HG02870 (cell line): ENCODE measurements around the gene TMEM109.

Experiments
- ATAC-seq: cut with Tn5 transposase; IDR thresholded peaks from one replicate; pipeline ENCODE4 v1.9.1; 2021; ENCODE audit warnings: mild to moderate bottlenecking, moderate library complexity; ENCODE audit not compliant: unreplicated experiment

TMEM109 gene

GRCh38 chr11:60924906-60925853, 11.2 kb downstream of the TMEM109 start:
- no peak for ATAC-seq

- ATAC-seq, result no peak
These were observed 11.9 kb downstream of the TMEM109 start for GRCh38 chr11:60925868-60926267.

DNA sequence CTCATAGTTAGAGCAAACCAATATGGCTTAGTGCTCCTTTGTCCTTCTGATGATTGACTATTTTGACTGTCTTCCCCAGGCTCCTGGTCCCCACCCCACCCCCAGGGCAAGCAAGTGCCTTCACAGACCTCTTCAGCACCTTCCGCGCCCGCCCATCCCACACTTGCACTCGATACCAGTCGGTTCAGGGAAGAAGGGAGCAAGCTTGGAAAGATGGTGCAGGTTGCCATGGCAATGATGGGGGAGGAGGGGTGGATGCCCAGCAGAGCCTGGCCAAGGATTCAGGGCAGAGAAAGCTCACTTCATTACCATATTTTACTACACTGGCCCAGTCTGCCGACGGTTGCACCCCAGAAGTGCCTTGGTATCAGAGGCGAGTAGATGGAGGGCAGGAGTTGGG, 12.5 kb downstream of the TMEM109 start:
- ATAC-seq, result no peak

DNA sequence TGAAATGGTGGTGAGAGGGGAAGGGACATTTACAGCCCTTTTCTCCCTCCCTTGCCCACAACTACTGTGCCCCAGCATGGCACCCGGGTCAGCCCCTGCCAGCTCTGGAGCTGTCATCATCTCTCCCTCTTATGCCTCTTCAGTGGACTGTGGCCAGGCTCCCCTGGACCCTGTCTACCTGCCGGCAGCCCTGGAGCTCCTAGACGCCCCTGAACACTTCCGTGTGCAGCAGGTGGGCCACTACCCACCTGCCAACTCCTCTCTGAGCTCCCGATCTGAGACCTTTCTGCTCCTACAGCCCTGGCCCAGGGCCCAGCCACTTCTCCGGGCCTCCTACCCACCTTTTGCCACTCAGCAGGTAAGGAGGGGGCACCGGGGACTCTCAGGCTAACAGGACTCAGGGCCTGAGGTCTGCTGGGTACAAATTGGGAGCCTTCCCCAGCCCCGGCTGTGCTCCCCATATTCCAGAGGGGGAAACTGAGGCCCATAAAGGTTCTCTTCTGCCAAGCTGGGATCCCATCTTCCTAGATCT, 13.2 kb downstream of the TMEM109 start:
- no peak for ATAC-seq

GRCh38 chr11:60927600-60927999, 13.6 kb downstream of the TMEM109 start:
- ATAC-seq, result no peak

DNA sequence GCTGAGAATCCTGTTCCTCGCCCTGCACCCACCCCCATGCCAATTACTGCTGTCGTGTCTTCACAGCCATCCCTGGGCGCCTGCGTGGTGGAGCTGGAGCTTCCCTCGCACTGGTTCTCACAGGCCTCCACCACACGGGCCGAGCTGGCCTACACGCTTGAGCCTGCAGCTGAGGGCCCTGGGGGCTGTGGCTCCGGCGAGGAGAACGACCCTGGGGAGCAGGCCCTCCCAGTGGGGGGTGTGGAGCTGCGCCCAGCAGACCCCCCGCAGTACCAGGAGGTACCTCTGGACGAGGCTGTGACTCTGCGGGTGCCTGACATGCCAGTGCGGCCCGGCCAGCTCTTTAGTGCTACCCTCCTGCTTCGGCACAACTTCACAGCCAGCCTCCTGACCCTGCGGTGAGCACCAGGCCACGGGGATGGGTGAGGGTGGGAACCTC, 14.6 kb downstream of the TMEM109 start:
- ATAC-seq, result no peak

DNA sequence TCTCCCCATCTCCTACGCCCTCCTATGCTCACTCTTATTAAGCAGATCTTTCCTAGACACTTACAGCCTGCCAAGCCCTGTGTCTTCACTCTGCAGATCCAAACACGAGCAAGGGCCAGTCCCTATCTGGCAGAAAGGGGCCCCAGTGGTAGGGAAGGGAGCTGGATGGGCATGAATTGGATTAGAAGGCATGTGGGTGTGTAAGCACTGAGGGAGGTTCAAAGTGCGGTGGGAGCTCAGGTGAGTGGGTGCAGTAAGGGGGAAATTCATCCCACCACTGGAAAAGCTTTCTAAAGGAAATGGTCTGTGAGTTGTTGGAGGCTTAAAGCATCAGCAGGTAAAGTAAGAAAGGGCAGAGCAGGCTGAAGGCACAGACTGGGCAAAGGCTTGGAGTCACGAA, 15.8 kb downstream of the TMEM109 start:
- ATAC-seq, result no peak

DNA sequence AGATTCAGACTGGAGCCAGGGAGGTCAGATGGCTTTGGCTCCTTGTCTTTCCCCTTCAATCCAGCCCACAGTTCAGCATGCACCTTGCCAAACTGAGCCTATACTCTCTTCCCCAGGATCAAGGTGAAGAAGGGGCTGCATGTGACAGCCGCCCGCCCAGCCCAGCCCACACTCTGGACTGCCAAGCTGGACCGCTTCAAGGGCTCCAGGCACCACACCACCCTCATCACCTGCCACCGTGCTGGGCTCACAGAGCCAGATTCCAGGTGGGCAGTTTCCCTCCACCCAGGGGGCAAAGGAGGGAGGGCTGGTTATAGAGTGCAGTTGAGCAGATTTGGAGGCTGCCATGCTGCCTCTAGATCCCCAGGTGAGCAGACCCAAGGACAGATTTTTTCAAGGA, 16.4 kb downstream of the TMEM109 start:
- no peak for ATAC-seq

DNA sequence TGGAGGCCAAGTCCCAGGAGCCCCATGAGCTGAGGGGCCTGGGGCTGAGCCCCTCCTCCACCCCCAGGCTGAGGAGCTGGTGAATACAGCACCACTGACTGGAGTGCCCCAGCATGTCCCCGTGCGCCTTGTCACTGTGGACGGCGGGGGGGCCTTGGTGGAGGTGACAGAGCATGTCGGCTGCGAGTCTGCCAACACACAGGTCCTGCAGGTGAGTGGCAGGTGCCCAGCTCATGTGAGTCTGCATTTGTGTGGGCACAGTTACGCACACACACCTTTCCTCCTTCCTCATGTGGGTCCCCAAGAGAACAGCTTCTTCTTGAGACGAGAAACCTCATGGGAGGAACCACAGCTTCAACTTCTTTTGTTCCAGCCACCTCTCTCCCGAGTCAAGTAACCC, 18.0 kb downstream of the TMEM109 start:
- no peak for ATAC-seq

DNA sequence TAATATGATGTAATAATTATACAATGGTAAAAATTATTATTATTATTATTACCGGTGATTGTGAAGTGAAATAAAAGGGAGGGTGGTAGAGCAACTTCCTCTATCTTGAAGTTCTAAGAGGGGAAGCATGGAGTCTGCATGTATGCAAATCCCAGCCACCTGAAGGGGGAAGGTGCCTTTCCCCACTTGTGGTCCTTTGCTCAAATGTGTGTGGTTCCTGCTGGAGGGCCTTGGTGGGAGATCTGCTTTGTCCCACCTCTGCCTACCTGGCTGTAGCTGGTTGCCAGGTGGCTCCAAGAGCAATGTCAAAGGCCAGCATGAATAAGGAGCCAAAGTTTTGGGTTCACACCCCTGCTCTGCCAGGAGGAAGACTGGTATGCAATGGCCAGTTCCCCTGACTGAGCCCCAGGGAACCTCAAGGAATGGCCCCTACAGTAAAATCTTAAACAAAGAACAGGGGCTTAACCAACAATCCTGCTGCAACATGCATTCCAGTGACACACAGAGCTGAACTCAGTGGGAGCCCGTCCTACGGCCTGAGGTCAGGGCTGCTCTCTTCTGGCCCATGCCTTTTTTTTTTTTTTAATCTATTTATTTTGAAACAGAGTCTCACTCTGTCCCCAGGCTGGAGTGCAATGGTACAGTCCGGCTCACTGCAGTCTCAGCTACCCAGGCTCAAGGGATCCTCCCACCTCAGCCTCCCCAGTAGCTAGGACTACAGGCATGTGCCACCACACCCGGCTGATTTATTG, 18.8 kb downstream of the TMEM109 start:
- no peak for ATAC-seq

- ATAC-seq, result no peak
These were observed 19.6 kb downstream of the TMEM109 start for GRCh38 chr11:60933416-60934123.

- no peak for ATAC-seq
These were observed 20.3 kb downstream of the TMEM109 start for GRCh38 chr11:60934124-60934789.

GRCh38 chr11:60934790-60935605, 21.0 kb downstream of the TMEM109 start:
- no peak for ATAC-seq

DNA sequence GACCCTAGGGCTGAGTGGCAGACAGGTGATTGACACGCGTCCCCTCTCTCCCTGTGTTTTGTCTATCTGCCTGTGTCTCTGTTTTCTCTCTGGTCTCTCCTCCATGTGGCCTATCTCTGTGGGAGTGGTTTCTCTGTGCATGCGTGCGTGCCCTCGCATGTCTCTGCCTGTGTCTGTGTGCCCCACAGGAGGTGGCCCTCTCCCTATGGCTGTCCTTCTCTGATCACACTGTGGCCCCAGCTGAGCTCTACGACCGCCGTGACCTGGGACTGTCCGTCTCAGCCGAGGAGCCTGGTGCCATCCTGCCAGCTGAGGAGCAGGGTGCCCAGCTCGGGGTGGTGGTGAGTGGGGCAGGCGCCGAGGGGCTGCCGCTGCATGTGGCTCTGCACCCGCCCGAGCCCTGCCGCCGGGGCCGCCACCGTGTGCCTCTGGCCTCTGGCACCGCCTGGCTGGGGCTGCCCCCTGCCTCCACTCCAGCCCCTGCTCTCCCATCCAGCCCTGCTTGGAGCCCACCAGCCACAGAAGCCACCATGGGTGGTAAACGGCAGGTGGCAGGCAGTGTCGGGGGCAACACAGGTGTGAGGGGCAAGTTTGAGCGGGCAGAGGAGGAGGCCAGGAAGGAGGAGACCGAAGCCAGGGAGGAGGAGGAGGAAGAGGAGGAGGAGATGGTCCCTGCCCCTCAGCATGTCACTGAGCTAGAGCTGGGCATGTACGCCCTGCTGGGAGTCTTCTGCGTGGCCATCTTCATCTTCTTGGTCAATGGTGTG, 21.9 kb downstream of the TMEM109 start:
- ATAC-seq, result no peak

DNA sequence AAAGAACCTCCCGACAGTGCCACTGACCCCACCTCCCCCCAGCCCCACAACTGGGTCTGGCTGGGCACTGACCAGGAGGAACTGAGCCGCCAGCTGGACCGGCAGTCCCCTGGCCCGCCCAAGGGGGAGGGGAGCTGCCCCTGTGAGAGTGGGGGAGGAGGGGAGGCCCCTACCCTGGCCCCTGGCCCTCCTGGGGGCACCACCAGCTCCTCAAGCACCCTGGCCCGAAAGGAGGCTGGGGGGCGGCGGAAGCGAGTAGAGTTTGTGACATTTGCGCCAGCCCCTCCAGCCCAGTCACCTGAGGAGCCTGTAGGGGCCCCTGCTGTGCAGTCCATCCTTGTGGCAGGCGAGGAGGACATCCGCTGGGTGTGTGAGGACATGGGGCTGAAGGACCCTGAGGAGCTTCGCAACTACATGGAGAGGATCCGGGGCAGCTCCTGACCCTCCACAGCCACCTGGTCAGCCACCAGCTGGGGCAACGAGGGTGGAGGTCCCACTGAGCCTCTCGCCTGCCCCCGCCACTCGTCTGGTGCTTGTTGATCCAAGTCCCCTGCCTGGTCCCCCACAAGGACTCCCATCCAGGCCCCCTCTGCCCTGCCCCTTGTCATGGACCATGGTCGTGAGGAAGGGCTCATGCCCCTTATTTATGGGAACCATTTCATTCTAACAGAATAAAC, 22.6 kb downstream of the TMEM109 start:
- ATAC-seq, result no peak

GRCh38 chr11:60937144-60937527, 23.2 kb downstream of the TMEM109 start:
- ATAC-seq, result no peak

DNA sequence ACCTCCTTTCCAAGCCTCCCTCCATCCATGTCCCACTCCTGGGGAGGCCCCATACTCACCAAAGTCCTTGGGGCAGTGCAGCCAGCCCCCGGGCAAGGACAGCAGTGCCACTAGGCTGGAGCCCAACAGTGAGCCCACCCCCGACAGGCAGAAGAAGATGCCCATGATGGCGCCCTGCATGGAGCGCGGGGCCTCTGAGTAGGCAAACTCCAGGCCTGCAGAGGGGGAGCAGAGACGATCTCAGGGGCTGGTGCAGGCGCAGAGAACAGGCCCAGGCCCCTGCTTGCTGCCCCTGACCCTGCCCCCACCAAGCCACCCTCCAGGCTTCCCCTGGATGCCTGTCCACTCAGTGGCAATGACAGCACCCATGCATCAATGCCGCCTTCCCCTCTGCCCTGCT, 23.9 kb downstream of the TMEM109 start:
- no peak for ATAC-seq

DNA sequence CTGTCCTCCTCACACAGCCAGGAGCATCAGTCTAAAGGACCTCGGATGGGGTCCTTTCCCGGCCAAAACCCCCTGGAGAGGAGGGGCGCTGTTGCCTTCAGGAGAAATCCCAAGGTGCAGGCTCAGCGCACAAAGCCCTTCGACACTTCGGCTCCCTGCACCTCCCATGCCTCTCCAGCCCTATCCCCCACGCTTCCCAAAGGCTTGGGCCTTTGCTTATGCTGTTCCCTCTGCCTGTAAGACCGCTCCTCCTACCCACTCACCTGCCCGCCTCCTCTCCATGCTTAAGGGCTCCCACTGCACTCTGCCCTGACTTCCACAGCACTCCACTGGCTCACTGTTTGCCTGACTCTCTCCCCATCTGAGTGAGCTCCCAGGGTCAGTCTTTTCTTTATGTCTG, 24.5 kb downstream of the TMEM109 start:
- no peak for ATAC-seq
